Measurements from ENCODE around the gene FILIP1. TPM values are rescaled to one million over a fixed set of nuclear protein-coding genes. Genes with fewer than 3 reads are reported as not detected.
A peak's percentile ranks its signal among the peaks of the same experiment; 100 is the strongest.

The FILIP1 gene
- total RNA-seq, 2 experiments from 2014 or later = not detected

GRCh38 chr6:75378101-75378500 is 115.5 kb downstream of the FILIP1 start:
- no peak for DNase-seq
- ChIA-PET CTCF (no interaction called here), POLR2A (no interaction called here)
- H3K9me3 Mint-ChIP-seq = no peaks in the 10 kb centered on the region
- no peak overlapping the region for H3K27ac Mint-ChIP-seq
- no peak overlapping the region for H3K4me3 Mint-ChIP-seq
- H3K4me1 Mint-ChIP-seq (ENCODE audit: low read depth) = no peaks in the 10 kb centered on the region
- intact Hi-C loops (cut with micrococcal nuclease) = no loop called here
- no peaks in the 10 kb centered on the region for H3K36me3 Mint-ChIP-seq
- H3K27me3 Mint-ChIP-seq = peaks cover 5% of the 10 kb centered on the region

- peaks cover 5% of the 10 kb centered on the region for H3K27me3 Mint-ChIP-seq
- POLR2A ChIA-PET = no interaction called here
- no peaks in the 10 kb centered on the region for H3K36me3 Mint-ChIP-seq
- H3K9me3 Mint-ChIP-seq = no peaks in the 10 kb centered on the region
- H3K27ac Mint-ChIP-seq = no peak overlapping the region
- intact Hi-C loops (cut with micrococcal nuclease) = no loop called here
- no peak overlapping the region for H3K4me3 Mint-ChIP-seq
- no peaks in the 10 kb centered on the region for H3K4me1 Mint-ChIP-seq (ENCODE audit: low read depth)
- DNase-seq = no peak
- CTCF ChIA-PET = no interaction called here
Observed at GRCh38 chr6:75377386-75377785, 116.2 kb downstream of the FILIP1 start.

- H3K27me3 Mint-ChIP-seq = no peaks in the 10 kb centered on the region
- H3K4me1 Mint-ChIP-seq (ENCODE audit: low read depth) = no peaks in the 10 kb centered on the region
- H3K36me3 Mint-ChIP-seq = no peaks in the 10 kb centered on the region
- H3K27ac Mint-ChIP-seq = no peak overlapping the region
- no peaks in the 10 kb centered on the region for H3K9me3 Mint-ChIP-seq
- no peak for DNase-seq
- ChIA-PET POLR2A (no interaction called here), CTCF (no interaction called here)
- H3K4me3 Mint-ChIP-seq = no peak overlapping the region
- intact Hi-C loops (cut with micrococcal nuclease) = no loop called here
Observed at GRCh38 chr6:75376347-75377024, 117.1 kb downstream of the FILIP1 start.

- Mint-ChIP-seq H3K4me1 (ENCODE audit: low read depth) (no peaks in the 10 kb centered on the region), H3K27me3 (no peaks in the 10 kb centered on the region), H3K4me3 (no peak overlapping the region), H3K36me3 (no peaks in the 10 kb centered on the region), H3K9me3 (no peaks in the 10 kb centered on the region), H3K27ac (no peak overlapping the region)
- intact Hi-C loops (cut with micrococcal nuclease) = no loop called here
- ChIA-PET POLR2A (interaction anchor here (1.2 kb wide), 1 partner anchor 94 kb away, joined by 3 read pairs; no protein-coding TSS in a partner anchor), CTCF (interaction anchor here (0.5 kb wide), 1 partner anchor 14 kb away, joined by 3 read pairs; no protein-coding TSS in a partner anchor)
- no peak for DNase-seq
Observed at GRCh38 chr6:75374961-75375400, 118.6 kb downstream of the FILIP1 start.

GRCh38 chr6:75372884-75373283 is 120.7 kb downstream of the FILIP1 start:
- Mint-ChIP-seq H3K4me3 (no peak overlapping the region), H3K4me1 (ENCODE audit: low read depth) (no peaks in the 10 kb centered on the region), H3K27ac (no peak overlapping the region), H3K9me3 (no peaks in the 10 kb centered on the region), H3K27me3 (no peaks in the 10 kb centered on the region), H3K36me3 (no peaks in the 10 kb centered on the region)
- no peak for DNase-seq
- intact Hi-C loops (cut with micrococcal nuclease) = no loop called here
- ChIA-PET CTCF (no interaction called here), POLR2A (no interaction called here)

- Mint-ChIP-seq H3K27me3 (no peaks in the 10 kb centered on the region), H3K4me3 (no peak overlapping the region), H3K27ac (no peak overlapping the region), H3K36me3 (no peaks in the 10 kb centered on the region), H3K4me1 (ENCODE audit: low read depth) (no peaks in the 10 kb centered on the region), H3K9me3 (no peaks in the 10 kb centered on the region)
- ChIA-PET CTCF (interaction anchor here (1.0 kb wide), 1 partner anchor 134 kb away, joined by 3 read pairs; no protein-coding TSS in a partner anchor), POLR2A (no interaction called here)
- DNase-seq = no peak
- intact Hi-C loops (cut with micrococcal nuclease) = no loop called here
Observed at GRCh38 chr6:75370011-75370410, 123.6 kb downstream of the FILIP1 start.

- H3K36me3 Mint-ChIP-seq = no peaks in the 10 kb centered on the region
- no peak overlapping the region for H3K27ac Mint-ChIP-seq
- DNase-seq = no peak
- H3K4me3 Mint-ChIP-seq = no peak overlapping the region
- no peaks in the 10 kb centered on the region for H3K4me1 Mint-ChIP-seq (ENCODE audit: low read depth)
- POLR2A ChIA-PET = no interaction called here
- CTCF ChIA-PET = interaction anchor here (1.0 kb wide), 1 partner anchor 136 kb away, joined by 3 read pairs; no protein-coding TSS in a partner anchor
- intact Hi-C loops (cut with micrococcal nuclease) = loop anchor here (10.0 kb wide), 1 partner anchor 156 kb away; no protein-coding TSS in a partner anchor
- peaks cover 1% of the 10 kb centered on the region for H3K27me3 Mint-ChIP-seq
- H3K9me3 Mint-ChIP-seq = no peaks in the 10 kb centered on the region
Observed at GRCh38 chr6:75368864-75369402, 124.7 kb downstream of the FILIP1 start.

- Mint-ChIP-seq H3K4me3 (no peak overlapping the region), H3K4me1 (ENCODE audit: low read depth) (no peaks in the 10 kb centered on the region), H3K27ac (no peak overlapping the region), H3K36me3 (no peaks in the 10 kb centered on the region), H3K9me3 (no peaks in the 10 kb centered on the region), H3K27me3 (peaks cover 2% of the 10 kb centered on the region)
- DNase-seq = peak; percentile 15
- ChIA-PET CTCF (interaction anchor here (1.0 to 1.6 kb wide), 2 partner anchors 57 to 159 kb away, joined by 3 read pairs; no protein-coding TSS in a partner anchor), POLR2A (no interaction called here)
- intact Hi-C loops (cut with micrococcal nuclease) = loop anchor here (10.0 kb wide), 1 partner anchor 157 kb away; no protein-coding TSS in a partner anchor
Observed at GRCh38 chr6:75368151-75368779, 125.3 kb downstream of the FILIP1 start.

GRCh38 chr6:75363304-75363703 is 130.3 kb downstream of the FILIP1 start:
- intact Hi-C loops (cut with micrococcal nuclease) = loop anchor here (10.0 kb wide), 1 partner anchor 161 kb away; no protein-coding TSS in a partner anchor
- ChIA-PET CTCF (no interaction called here), POLR2A (no interaction called here)
- no peaks in the 10 kb centered on the region for H3K36me3 Mint-ChIP-seq
- no peak for DNase-seq
- H3K27ac Mint-ChIP-seq = no peak overlapping the region
- peaks cover 2% of the 10 kb centered on the region for H3K27me3 Mint-ChIP-seq
- H3K4me1 Mint-ChIP-seq (ENCODE audit: low read depth) = no peaks in the 10 kb centered on the region
- no peaks in the 10 kb centered on the region for H3K9me3 Mint-ChIP-seq
- H3K4me3 Mint-ChIP-seq = no peak overlapping the region

GRCh38 chr6:75353644-75354043 is 140.0 kb downstream of the FILIP1 start:
- ChIA-PET POLR2A (no interaction called here), CTCF (no interaction called here)
- Mint-ChIP-seq H3K27me3 (peaks cover 16% of the 10 kb centered on the region), H3K36me3 (no peaks in the 10 kb centered on the region), H3K4me3 (no peak overlapping the region), H3K9me3 (no peaks in the 10 kb centered on the region), H3K27ac (no peak overlapping the region), H3K4me1 (ENCODE audit: low read depth) (peaks cover 5% of the 10 kb centered on the region)
- no peak for DNase-seq
- intact Hi-C loops (cut with micrococcal nuclease) = no loop called here

GRCh38 chr6:75351570-75351969 is 142.0 kb downstream of the FILIP1 start:
- intact Hi-C loops (cut with micrococcal nuclease) = no loop called here
- Mint-ChIP-seq H3K4me1 (ENCODE audit: low read depth) (peaks cover 5% of the 10 kb centered on the region), H3K27me3 (peaks cover 21% of the 10 kb centered on the region), H3K27ac (no peak overlapping the region), H3K4me3 (no peak overlapping the region), H3K9me3 (no peaks in the 10 kb centered on the region), H3K36me3 (no peaks in the 10 kb centered on the region)
- POLR2A ChIA-PET = no interaction called here
- no peak for DNase-seq
- CTCF ChIA-PET = no interaction called here

- peaks cover 5% of the 10 kb centered on the region for H3K4me1 Mint-ChIP-seq (ENCODE audit: low read depth)
- H3K27me3 Mint-ChIP-seq = peaks cover 21% of the 10 kb centered on the region
- no peak overlapping the region for H3K4me3 Mint-ChIP-seq
- H3K27ac Mint-ChIP-seq = no peak overlapping the region
- no peak for DNase-seq
- ChIA-PET CTCF (no interaction called here), POLR2A (no interaction called here)
- H3K9me3 Mint-ChIP-seq = no peaks in the 10 kb centered on the region
- intact Hi-C loops (cut with micrococcal nuclease) = no loop called here
- no peaks in the 10 kb centered on the region for H3K36me3 Mint-ChIP-seq
Observed at GRCh38 chr6:75350808-75351207, 142.8 kb downstream of the FILIP1 start.

Measured in activated CD4-positive, alpha-beta memory T cell treated with anti-CD3 and anti-CD28 coated beads for 36 hours (primary cell).